Lower leg skin (tissue), 4 donors: ENCODE results near the gene ATP5ME. TPM values are rescaled to one million over a fixed set of nuclear protein-coding genes. Genes with fewer than 3 reads are reported as not detected.
"Not testable (repeated sequence)": the region's sequence is repeated elsewhere in the genome, so short reads cannot be mapped to it uniquely, and the experiment has no call there.

Experiments used
- DNase-seq, 2 donors: peaks; one replicate each; pipeline ENCODE4 v3.0.0-alpha.2; 2019; ENCODE audit warnings: low spot score in 2 of 2
- H3K4me3 ChIP-seq: fragments of 200-600 bp; sonication (generic); 2 replicates; pipeline ENCODE4 v1.5.1; 2017; ENCODE audit warnings: mild to moderate bottlenecking, low read depth; ENCODE audit not compliant: poor library complexity, severe bottlenecking
- POLR2A ChIP-seq, 2 donors: fragments of 450-650 bp; IDR thresholded peaks; one replicate each; pipeline ENCODE4 v1.6.1; 2016 to 2017; ENCODE audit warnings: antibody characterized with exemption in 2 of 2, mild to moderate bottlenecking in 1 of 2, moderate library complexity in 1 of 2
- WGBS, 2 donors: methylation state at CpG; one replicate each; pipeline ENCODE4 v1.1.5; 2018; 5-methylcytosine and 5-hydroxymethylcytosine counted together
- intact Hi-C: fragments of 100-400 bp; cut with DNase I; formaldehyde crosslinking; loops from one replicate; pipeline ENCODE4 v1.15.0; 2023; ENCODE audit warnings: low total_unique reads
- total RNA-seq, 4 donors: library from RNA; depleted of rRNA; stranded (reverse); fragments of >200 nt; gene quantifications; one replicate each; pipeline ENCODE4 v1.1.0, GENCODE V29; 2016
- TF ChIP-seq, protein P1 (sequence below), 3 donors: fragments of 450-650 bp; IDR thresholded peaks; one replicate each; pipeline ENCODE4 v1.5.1; 2016; ENCODE audit warnings: antibody characterized with exemption in 3 of 3, mild to moderate bottlenecking in 3 of 3, moderate library complexity in 2 of 3

Gene ATP5ME
- total RNA-seq, 4 donors from 2014 or later, result 38.2 to 172 (median 140) TPM

- WGBS, 2 donors, result 64 to 80% methylated on average over 12 to 22 of the region's 26 CpGs
- TF ChIP-seq, protein P1, sequence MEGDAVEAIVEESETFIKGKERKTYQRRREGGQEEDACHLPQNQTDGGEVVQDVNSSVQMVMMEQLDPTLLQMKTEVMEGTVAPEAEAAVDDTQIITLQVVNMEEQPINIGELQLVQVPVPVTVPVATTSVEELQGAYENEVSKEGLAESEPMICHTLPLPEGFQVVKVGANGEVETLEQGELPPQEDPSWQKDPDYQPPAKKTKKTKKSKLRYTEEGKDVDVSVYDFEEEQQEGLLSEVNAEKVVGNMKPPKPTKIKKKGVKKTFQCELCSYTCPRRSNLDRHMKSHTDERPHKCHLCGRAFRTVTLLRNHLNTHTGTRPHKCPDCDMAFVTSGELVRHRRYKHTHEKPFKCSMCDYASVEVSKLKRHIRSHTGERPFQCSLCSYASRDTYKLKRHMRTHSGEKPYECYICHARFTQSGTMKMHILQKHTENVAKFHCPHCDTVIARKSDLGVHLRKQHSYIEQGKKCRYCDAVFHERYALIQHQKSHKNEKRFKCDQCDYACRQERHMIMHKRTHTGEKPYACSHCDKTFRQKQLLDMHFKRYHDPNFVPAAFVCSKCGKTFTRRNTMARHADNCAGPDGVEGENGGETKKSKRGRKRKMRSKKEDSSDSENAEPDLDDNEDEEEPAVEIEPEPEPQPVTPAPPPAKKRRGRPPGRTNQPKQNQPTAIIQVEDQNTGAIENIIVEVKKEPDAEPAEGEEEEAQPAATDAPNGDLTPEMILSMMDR (IDR thresholded peaks at IDR 0.05), result no peak
- no peak for TF ChIP-seq POLR2A (IDR thresholded peaks at IDR 0.05)
- intact Hi-C loops, result no loop called here
- H3K4me3 ChIP-seq, result peak overlapping the region; percentile 65
- DNase-seq, result peak in 1 of 2 donors; percentile 88
Observed at GRCh38 chr4:675036-675882, 1.2 kb upstream of the ATP5ME start.

DNA sequence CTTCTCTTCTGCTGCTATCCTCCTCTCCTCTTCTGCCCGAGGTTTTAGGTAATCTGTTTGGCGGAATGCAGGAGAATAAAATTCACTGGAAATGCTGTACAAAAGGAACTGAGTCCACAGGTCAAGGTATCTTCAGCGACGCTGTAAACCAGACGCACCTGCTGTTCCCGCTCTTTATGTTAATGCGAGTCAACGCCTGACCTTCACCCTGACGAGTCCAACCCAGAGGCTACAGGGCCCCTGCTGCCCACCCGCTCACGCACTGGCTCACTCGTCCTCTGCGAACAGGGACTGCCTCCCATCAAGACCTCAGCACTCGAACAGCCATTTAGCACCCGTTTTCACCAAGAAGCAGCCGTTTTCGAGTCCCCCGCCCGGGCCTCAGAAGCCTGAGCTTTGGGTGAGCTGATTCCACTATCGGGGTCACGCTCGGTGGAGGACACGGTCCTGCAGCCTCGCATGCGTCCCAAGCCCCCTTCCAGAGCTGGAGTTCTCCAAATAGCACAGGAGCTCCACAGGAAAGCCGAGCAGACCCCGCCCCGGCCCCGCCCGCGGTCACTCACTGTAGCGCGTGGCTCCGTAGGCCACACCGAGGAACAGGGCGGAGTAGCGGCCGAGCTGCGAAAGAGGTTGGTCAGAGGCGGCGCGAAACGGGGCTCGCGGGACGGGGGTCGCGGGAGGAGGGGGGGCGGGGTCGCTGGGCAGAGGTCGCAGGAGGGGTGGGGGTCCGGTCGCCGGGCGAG, 556 bp downstream of the ATP5ME start:
- intact Hi-C loops, result no loop called here
- no peak for DNase-seq
- TF ChIP-seq POLR2A (IDR thresholded peaks at IDR 0.05), result no peak
- TF ChIP-seq, protein P1 (IDR thresholded peaks at IDR 0.05), result no peak
- peak overlapping the region; percentile 72 for H3K4me3 ChIP-seq
- WGBS, 2 donors, result 7 to 12% methylated on average over 30 to 52 of the region's 55 CpGs

- intact Hi-C loops, result no loop called here
- WGBS, 2 donors, result 84 to 89% methylated on average over 3 of the region's 3 CpGs
- TF ChIP-seq, protein P1 (IDR thresholded peaks at IDR 0.05), result no peak
- no peak for TF ChIP-seq POLR2A (IDR thresholded peaks at IDR 0.05)
- H3K4me3 ChIP-seq, result no peak overlapping the region
- DNase-seq, result no peak
Observed at GRCh38 chr4:671769-672168, 2.3 kb downstream of the ATP5ME start.

DNA sequence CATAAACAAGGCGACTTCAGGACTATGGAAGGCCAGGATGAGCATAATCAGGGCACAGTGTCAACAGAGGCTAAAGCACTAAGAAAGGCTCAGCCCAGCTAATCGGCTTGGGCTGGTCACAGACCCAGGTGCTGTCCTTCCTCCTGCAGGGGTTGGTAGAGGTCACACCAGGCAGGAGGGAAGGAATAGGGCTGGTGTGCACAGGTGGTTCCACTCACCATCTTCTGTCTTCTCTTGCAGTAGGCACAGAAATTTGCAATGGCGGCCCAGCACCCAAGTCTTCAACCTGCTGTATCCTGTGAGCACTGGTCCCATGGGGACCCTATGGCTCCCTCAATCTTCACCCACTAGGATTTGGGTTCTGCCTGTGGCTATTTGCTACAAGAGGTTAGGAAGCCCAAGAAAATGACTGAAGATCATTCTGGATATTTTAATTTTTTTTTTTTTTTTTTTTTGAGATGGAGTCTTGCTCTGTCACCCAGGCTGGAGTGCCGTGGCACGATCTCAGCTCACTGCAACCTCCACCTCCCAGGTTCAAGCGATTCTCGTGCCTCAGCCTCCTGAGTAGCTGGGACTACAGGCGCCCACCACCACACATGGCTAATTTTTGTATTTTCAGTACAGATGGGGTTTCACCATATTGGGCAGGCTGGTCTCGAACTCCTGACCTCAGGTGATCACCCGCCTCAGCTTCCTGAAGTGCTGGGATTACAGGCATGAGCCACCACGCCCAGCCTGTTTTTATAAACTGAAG, 4.1 kb downstream of the ATP5ME start:
- DNase-seq, intact Hi-C loops, H3K4me3 ChIP-seq: not testable (repeated sequence)
- WGBS, 2 donors, result 90 to 91% methylated on average over 11 of the region's 11 CpGs

- H3K4me3 ChIP-seq, DNase-seq, intact Hi-C loops: not testable (repeated sequence)
- WGBS, 2 donors, result 90 to 92% methylated on average over 6 of the region's 6 CpGs
Observed at GRCh38 chr4:668219-668618, 5.9 kb downstream of the ATP5ME start.

GRCh38 chr4:667545-667925, 6.5 kb downstream of the ATP5ME start:
- TF ChIP-seq POLR2A (IDR thresholded peaks at IDR 0.05), result no peak
- TF ChIP-seq, protein P1 (IDR thresholded peaks at IDR 0.05), result no peak
- intact Hi-C loops, result no loop called here
- WGBS, 2 donors, result 52 to 61% methylated on average over 10 of the region's 10 CpGs
- H3K4me3 ChIP-seq, result no peak overlapping the region
- DNase-seq, result no peak
